GM19240 (cell line): Measurements from ENCODE around the gene BAZ1B.
"Not testable (repeated sequence)": the region's sequence is repeated elsewhere in the genome, so short reads cannot be mapped to it uniquely, and the experiment has no call there.

ENCODE experiments used
- DNase-seq: peaks from one replicate; pipeline ENCODE4 v3.0.0; 2011; ENCODE audit warnings: low spot score; ENCODE audit not compliant: insufficient read length

BAZ1B gene

GRCh38 chr7:73503229-73503628, 18.9 kb downstream of the BAZ1B start:
- no peak for DNase-seq

GRCh38 chr7:73496626-73497025, 25.5 kb downstream of the BAZ1B start:
- DNase-seq, result no peak

- not testable (repeated sequence) for DNase-seq
Observed at GRCh38 chr7:73495507-73495906, 26.6 kb downstream of the BAZ1B start.

GRCh38 chr7:73489976-73490375, 32.1 kb downstream of the BAZ1B start:
- DNase-seq, result no peak

- no peak for DNase-seq
Observed at GRCh38 chr7:73487486-73487885, 34.6 kb downstream of the BAZ1B start.

GRCh38 chr7:73483171-73483570, 38.9 kb downstream of the BAZ1B start:
- no peak for DNase-seq

- no peak for DNase-seq
Observed at GRCh38 chr7:73482746-73483145, 39.3 kb downstream of the BAZ1B start.

GRCh38 chr7:73481521-73481920, 40.6 kb downstream of the BAZ1B start:
- not testable (repeated sequence) for DNase-seq

GRCh38 chr7:73478549-73478948, 43.5 kb downstream of the BAZ1B start:
- no peak for DNase-seq

GRCh38 chr7:73477376-73477775, 44.7 kb downstream of the BAZ1B start:
- DNase-seq, result no peak

GRCh38 chr7:73470208-73470607, 51.9 kb downstream of the BAZ1B start:
- DNase-seq, result no peak

GRCh38 chr7:73467046-73467445, 55.0 kb downstream of the BAZ1B start:
- not testable (repeated sequence) for DNase-seq

- DNase-seq, result no peak
Observed at GRCh38 chr7:73466112-73466511, 56.0 kb downstream of the BAZ1B start.

- no peak for DNase-seq
Observed at GRCh38 chr7:73463966-73464365, 58.1 kb downstream of the BAZ1B start.

GRCh38 chr7:73463260-73463659, 58.8 kb downstream of the BAZ1B start:
- DNase-seq, result no peak

- no peak for DNase-seq
Observed at GRCh38 chr7:73461782-73462285, 60.3 kb downstream of the BAZ1B start.

GRCh38 chr7:73454424-73454823, 67.7 kb downstream of the BAZ1B start:
- no peak for DNase-seq

- DNase-seq, result no peak
Observed at GRCh38 chr7:73452999-73453635, 69.0 kb downstream of the BAZ1B start.

- no peak for DNase-seq
Observed at GRCh38 chr7:73451780-73452398, 70.2 kb downstream of the BAZ1B start.

- DNase-seq, result no peak
Observed at GRCh38 chr7:73449422-73449821, 72.7 kb downstream of the BAZ1B start.

- no peak for DNase-seq
Observed at GRCh38 chr7:73448609-73449008, 73.5 kb downstream of the BAZ1B start.

- DNase-seq, result no peak
Observed at GRCh38 chr7:73447121-73447733, 74.9 kb downstream of the BAZ1B start.

GRCh38 chr7:73446682-73447081, 75.4 kb downstream of the BAZ1B start:
- DNase-seq, result no peak
